Left hindlimb (tissue), 1 donor: ENCODE measurements around the gene CCDC106.

Experiments used
- DNase-seq: peaks from one replicate; pipeline ENCODE4 v3.0.0-alpha.2; 2018

Gene CCDC106

GRCh38 chr19:55614711-55615542, 33.1 kb upstream of the CCDC106 start:
- DNase-seq: no peak

GRCh38 chr19:55615543-55616394, 32.2 kb upstream of the CCDC106 start:
- DNase-seq: no peak

DNA sequence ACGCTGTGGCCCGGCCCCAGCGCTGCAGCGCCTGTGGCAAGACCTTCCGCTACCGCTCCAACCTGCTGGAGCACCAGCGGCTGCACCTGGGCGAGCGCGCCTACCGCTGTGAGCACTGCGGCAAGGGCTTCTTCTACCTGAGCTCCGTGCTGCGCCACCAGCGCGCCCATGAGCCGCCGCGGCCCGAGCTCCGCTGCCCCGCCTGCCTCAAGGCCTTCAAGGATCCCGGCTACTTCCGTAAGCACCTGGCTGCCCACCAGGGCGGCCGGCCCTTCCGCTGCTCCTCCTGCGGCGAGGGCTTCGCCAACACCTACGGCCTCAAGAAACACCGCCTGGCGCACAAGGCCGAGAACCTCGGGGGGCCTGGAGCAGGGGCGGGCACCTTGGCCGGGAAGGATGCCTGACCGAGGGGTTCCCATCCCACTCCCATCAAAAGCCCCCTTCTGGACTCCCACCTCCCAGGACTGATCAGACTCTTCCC, 31.6 kb upstream of the CCDC106 start:
- DNase-seq: no peak

DNA sequence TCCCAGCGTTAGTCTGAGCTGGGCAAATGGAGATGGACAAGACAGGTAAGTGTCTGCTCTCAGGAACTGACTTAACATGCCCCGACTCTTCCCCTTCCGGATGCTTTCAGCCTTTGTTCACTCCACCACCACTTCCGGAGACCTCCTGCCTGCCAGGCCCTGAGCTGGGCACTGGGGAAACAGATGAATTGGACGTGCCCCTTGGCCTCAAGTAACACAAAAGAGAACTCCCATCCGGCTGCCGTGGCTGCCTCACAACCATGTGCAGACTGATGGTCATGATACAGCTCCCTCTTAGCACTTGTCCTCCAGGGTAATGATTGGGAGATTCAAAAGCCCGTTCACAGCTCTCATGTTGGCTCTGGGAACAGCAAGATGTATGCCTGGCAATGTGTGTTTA, 30.6 kb upstream of the CCDC106 start:
- no peak for DNase-seq

DNA sequence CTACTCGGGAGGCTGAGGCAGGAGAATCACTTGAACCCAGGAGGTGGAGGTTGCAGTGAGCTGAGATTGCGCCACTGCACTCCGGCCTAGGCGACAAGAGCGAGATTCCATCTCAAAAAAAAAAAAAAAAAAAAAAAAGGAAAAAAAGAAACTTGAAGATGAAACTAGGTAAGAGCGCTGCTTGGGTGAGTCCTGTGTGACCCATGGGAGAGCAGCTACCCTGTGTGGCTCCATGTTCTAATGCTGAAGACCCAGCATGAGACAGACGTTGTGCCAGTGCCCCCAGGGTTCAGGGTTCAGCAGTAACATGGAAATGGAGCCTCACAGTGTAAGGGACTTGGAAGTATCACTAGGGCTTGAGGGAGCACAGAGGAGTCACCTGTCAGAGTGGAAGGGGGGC, 29.6 kb upstream of the CCDC106 start:
- DNase-seq: no peak

DNA sequence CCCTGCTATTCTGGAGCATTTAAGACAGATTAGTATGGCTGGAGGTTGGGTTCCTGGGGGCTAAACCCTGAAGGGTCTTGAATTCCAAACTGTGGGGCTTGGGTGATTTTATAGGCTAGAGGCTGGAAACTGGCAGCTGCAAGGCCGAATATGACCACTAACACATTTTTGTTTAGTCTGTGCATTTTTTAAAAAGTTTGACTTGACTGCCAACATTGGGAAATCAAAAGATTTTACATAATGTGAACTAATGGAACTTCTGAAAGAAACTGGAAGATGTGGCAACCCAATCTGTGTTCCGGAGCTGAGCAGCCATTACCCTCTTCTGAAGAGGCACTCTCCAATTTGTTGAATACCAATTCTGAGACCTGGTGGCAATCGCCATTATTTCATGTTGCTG, 28.7 kb upstream of the CCDC106 start:
- DNase-seq: no peak

- DNase-seq: no peak
Observed at GRCh38 chr19:55620410-55621204, 27.4 kb upstream of the CCDC106 start.

DNA sequence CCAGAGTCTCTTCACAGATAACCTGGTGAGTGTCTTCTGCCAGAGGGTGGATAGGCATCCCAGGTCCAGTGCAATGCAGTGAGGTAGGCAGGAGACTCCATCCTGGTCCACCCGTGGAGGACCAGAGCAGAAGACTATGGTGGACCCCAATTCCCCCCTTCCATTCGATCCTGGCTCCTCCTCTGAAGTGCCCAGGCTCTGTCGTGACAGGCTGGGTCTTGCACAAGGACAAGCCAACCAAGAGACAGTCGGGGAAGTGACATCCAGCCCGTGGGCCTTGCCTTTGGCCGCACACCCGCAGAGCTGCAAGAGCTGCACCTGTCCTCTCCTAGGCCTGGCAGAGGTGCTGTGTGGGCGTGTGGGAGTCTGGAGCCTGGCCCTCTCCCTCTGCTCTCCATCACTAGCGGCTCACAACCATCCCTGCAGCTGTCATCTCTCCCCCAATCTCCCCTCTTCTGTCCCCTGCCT, 26.8 kb upstream of the CCDC106 start:
- DNase-seq: no peak

GRCh38 chr19:55621673-55622231, 26.3 kb upstream of the CCDC106 start:
- DNase-seq: no peak

DNA sequence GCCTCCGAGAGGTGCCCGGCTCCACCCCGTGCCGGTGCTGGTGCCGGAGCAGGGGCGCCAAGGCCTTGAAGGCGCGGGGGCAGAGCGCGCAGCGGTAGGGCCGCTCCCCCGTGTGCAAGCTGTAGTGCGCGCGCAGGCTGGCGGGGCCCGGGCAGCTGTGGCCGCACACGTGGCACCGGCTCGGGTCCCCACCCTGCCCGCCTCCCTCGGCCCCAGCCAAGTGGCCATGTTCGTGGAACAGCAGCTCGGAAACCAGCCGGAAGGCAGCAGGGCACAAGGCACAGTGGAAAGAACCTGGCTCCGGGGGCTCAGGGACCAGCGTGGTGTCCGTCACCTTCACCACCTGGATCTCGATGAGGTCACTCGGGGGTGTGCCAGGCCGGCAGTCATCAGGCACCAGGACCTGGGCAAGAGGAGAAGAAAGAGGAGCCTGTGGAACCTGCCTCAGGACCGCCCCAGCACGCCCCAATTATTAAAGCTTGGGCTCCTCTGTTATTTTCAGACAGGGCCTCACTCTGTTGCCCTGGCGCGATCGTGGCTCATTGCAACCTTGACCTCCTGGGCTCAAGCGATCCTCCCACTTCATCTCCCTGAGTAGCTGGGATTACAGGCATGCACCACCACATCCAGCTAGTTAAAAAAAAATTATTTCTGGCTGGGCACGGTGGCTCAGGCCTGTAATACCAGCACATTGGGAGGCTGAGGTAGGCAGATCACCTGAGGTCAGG, 25.6 kb upstream of the CCDC106 start:
- no peak for DNase-seq

DNA sequence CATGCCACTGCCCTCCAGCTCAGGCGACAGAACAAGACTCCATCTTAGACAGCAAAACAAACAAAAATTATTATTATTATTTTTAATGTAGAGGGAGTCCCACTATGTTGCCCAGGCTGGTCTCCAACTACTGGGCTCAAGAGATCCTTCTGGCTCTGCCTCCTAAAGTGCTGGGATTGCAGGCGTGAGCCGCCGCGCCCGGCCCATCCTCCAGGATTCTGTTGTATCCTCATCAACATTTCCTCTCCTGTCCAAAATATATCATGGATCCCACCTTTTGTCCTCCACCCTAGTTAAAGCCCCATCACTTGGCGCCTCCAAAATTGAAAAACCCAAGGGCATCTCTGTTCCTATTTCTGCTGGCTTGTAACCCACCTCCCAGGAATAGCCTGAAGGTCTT, 24.9 kb upstream of the CCDC106 start:
- DNase-seq: no peak

DNA sequence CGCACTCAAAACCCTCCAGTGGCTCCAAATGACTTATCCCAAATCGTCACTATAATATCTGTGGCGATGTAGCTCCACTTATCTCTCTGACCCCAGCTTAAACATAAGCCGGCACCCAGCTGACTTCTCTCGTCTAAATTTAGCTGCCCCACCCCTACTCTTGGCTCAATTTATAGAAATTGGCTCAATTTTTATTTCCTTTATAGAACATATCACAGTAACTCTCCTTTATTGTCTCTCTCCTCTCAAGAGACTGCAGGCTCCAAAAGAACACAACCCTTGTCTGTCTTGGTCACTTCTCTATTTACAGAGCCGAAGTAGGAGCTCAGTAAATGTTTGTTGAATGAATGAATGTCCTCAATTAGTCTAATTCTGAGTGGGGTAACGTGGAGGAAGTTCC, 24.5 kb upstream of the CCDC106 start:
- no peak for DNase-seq

- peak; percentile 95 for DNase-seq
Observed at GRCh38 chr19:55624109-55625003, 23.7 kb upstream of the CCDC106 start, which contains the start of gene ZNF784. ZNF784 (minus strand) TSS chr19:55624566; CDS start chr19:55624561, 5 bp downstream.

GRCh38 chr19:55625004-55625326, 23.0 kb upstream of the CCDC106 start:
- DNase-seq: no peak

DNA sequence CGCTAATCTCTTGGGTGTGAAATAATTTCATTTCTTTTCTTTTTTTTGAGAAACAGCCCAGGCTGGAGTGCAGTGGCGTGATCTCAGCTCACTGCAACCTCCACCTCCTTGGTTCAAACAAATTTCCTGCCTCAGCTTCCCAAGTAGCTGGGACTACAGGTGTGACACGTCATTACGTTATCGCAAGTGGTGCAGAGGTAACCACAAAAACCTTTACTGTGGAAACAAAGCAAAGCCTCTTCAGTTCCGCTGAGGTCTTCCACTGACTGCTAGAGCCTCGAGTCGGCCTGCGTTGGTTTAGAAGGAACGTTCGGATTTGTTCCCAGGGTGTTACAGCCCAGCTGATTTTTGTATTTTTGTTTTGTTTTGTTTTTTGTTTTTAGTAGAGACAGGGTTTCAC, 21.7 kb upstream of the CCDC106 start:
- DNase-seq: no peak

- DNase-seq: peak; percentile 81
Observed at GRCh38 chr19:55632463-55632834, 15.6 kb upstream of the CCDC106 start.

GRCh38 chr19:55633861-55634260, 14.2 kb upstream of the CCDC106 start:
- DNase-seq: no peak

GRCh38 chr19:55635334-55635717, 12.7 kb upstream of the CCDC106 start:
- no peak for DNase-seq

GRCh38 chr19:55635856-55636440, 12.1 kb upstream of the CCDC106 start:
- no peak for DNase-seq

DNA sequence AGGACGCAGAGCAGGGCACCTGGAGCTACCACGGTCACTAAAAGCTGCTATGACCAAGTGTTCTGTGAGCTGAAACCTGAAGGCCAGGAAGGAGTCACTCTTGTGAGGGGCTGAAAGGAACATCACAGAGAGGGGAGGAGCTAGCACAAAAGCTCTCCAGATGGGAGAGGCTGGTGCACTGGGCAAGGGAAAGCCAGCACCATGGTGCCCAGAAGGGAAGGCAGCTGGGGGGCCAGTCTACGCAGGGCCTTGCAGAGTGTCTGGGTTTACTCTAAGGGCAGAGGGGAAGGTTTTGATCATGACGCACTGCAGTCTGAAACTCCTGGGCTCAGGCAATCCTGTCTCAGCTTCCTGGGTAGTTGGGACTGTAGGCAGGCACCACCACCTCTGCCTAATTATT, 11.3 kb upstream of the CCDC106 start:
- DNase-seq: peak; percentile 15

DNA sequence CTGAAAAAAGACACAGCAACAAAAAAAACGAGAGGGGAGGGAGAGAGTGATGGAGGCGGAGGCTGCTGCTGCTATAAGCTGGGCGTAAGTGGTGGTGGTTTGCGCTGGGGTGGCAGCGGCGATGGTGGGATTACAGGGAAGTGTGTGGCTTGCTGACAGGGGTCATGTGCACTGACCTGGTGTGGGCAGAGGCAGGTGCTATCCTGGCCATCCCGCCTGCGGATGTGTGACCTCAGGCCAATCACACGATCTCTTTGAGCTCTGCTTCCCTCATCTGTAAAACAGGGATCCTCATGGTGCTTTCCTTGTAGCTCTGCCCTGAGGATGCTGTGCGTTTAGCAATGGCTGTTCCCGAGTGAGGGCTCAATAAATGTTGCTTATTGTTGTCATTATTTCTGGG, 10.5 kb upstream of the CCDC106 start:
- DNase-seq: no peak
